Activated T-helper 1 cell treated with anti-CD3 and anti-CD28 coated beads, Interleukin-12 subunit alpha, Interleukin-12 subunit beta, Interleukin-2, Interleukin-4 antibody, amounts not matched to agents 30 ng/mL and 10 ng/mL and 1 ng/mL, durations not matched to agents 14 hours and 24 hours and 36 hours (primary cell): ENCODE data around the gene EVI5. TPM values are rescaled to one million over a fixed set of nuclear protein-coding genes. Genes with fewer than 3 reads are reported as not detected.

Experiments used
- DNase-seq: peaks from one replicate; pipeline ENCODE4 v3.0.0; 2021; ENCODE audit warnings: low spot score
- H3K27ac Mint-ChIP-seq: one replicate; pipeline ENCODE4 v1.8.0; 2021; ENCODE audit warnings: mild to moderate bottlenecking, mixed read lengths
- H3K27me3 Mint-ChIP-seq: one replicate; pipeline ENCODE4 v1.8.0; 2022; ENCODE audit warnings: mild to moderate bottlenecking, moderate library complexity, mixed read lengths; ENCODE audit not compliant: insufficient read depth
- H3K36me3 Mint-ChIP-seq: one replicate; pipeline ENCODE4 v1.8.0; 2021; ENCODE audit warnings: low read depth, mixed read lengths
- H3K4me1 Mint-ChIP-seq: one replicate; pipeline ENCODE4 v1.8.0; 2021; ENCODE audit warnings: low read depth, mixed read lengths
- H3K4me3 Mint-ChIP-seq: one replicate; pipeline ENCODE4 v1.8.0; 2021; ENCODE audit warnings: mild to moderate bottlenecking, moderate library complexity, mixed read lengths
- H3K9me3 Mint-ChIP-seq: one replicate; pipeline ENCODE4 v1.8.0; 2021; ENCODE audit warnings: mixed read lengths
- intact Hi-C: fragments of 100-400 bp; cut with micrococcal nuclease; formaldehyde crosslinking; loops from one replicate; pipeline ENCODE4 v1.15.1; 2024
- total RNA-seq: library from RNA; stranded (reverse); gene quantifications from 2 replicates; pipeline ENCODE4 v1.2.3, GENCODE V29; 2022

The EVI5 gene
- total RNA-seq, 1 donor from 2014 or later = 11.3 TPM

DNA sequence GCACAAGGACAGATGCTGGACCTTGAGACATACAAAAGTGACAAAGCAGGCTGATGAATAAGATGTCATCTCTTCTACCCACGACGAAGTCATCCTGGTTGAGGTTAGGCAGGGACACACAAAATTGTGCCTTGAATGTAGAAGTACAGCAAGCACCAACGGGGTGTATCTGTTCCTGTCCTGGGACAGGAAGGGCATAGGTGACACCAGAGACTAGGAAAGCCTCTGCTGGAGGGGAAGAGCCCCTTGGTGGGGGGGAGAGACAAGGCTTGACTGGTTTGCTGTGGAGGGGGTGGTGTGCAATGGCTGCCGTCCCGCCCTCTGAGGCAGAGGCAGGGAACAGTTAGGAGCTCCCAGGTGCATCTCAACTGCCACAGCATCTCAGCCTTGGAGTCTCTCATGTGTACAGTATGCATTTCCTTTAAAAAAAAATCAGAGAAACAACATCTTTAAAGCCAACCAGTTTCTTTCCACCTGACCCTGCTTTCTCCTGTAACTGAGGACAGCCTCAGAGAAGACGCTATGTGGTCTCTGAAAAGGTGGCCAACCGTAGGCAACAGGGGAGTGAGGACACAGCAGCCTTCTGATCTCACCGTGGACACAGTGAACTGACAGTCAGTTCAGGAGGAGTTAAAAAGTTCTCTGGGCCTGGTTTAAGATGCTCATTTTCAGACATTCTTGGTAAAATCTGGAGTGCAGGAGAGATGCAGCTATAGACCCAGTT lies 280.5 kb downstream of the EVI5 start:
- Mint-ChIP-seq H3K9me3 (peaks cover 6% of the 10 kb centered on the region), H3K4me3 (no peak overlapping the region), H3K27me3 (no peaks in the 10 kb centered on the region), H3K4me1 (peaks cover 54% of the 10 kb centered on the region), H3K36me3 (peaks cover 6% of the 10 kb centered on the region), H3K27ac (peak overlapping the region; percentile 42)
- DNase-seq = no peak
- intact Hi-C loops = no loop called here

DNA sequence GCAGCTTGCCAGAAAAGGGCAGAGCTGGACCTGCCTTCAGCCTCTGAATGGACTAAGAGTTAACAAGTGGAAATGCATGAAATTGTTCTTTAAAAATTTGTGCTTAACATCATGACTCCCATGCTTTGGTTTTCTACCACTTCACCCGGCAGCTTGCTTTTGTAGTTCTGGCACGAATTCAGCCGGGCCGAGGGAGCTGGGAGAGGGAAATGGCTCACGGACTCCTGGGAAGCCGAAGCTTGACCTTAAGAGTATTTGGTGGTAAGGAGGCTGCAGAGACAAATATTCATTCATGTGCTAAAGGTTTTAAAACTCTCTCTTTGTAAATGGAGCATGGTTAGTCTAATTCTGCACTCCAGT lies 281.0 kb downstream of the EVI5 start:
- H3K27ac Mint-ChIP-seq = peak overlapping the region; percentile 36
- peaks cover 7% of the 10 kb centered on the region for H3K9me3 Mint-ChIP-seq
- DNase-seq = no peak
- intact Hi-C loops = loop anchor here (2.0 kb wide), 1 partner anchor 33 kb away; no protein-coding TSS in a partner anchor
- H3K27me3 Mint-ChIP-seq = no peaks in the 10 kb centered on the region
- peaks cover 50% of the 10 kb centered on the region for H3K4me1 Mint-ChIP-seq
- no peak overlapping the region for H3K4me3 Mint-ChIP-seq
- peaks cover 7% of the 10 kb centered on the region for H3K36me3 Mint-ChIP-seq

DNA sequence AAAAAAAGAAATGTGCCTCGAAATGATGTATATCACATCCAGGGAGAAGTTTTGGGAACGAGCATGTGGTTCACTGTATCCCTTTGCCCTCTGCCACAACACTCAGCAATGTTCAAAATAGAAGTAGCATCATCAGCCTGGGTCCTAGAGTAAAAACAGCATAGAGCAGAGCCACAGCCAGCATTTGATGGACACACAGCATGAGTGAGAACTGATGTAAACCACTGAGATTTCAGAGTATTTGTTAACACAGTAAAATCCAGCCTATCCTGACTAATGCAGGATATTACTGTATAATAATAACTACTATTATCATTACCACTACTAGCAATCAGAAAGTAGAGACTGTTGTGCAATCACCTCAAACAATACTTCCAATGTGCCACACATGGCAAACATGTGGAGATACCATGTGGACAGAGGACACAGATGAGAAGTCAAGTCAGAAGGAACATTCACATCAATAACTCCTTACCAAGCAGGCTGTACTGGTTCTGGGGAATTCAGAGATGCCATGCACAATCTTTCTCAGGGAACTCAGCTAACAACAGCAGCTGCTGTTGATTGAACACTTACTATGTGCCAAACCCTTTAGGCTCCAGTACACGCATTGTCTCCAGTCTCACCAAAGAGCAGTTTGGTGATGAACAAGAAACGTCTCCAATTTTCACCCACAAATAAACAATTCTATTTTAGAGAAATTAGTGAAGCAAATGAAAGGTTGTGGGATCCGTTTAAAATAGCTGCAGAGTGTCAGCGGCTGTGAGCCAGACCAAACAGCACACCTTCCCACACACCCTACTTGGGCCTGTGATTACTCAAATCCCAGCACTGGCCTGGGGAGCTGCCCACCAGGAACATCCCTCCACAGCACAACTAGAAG lies 281.6 kb downstream of the EVI5 start:
- H3K27ac Mint-ChIP-seq = no peak overlapping the region
- H3K4me1 Mint-ChIP-seq = peaks cover 50% of the 10 kb centered on the region
- peaks cover 9% of the 10 kb centered on the region for H3K9me3 Mint-ChIP-seq
- H3K36me3 Mint-ChIP-seq = peaks cover 8% of the 10 kb centered on the region
- intact Hi-C loops = loop anchor here (2.0 kb wide), 1 partner anchor 34 kb away; no protein-coding TSS in a partner anchor
- DNase-seq = no peak
- no peak overlapping the region for H3K4me3 Mint-ChIP-seq
- H3K27me3 Mint-ChIP-seq = no peaks in the 10 kb centered on the region

DNA sequence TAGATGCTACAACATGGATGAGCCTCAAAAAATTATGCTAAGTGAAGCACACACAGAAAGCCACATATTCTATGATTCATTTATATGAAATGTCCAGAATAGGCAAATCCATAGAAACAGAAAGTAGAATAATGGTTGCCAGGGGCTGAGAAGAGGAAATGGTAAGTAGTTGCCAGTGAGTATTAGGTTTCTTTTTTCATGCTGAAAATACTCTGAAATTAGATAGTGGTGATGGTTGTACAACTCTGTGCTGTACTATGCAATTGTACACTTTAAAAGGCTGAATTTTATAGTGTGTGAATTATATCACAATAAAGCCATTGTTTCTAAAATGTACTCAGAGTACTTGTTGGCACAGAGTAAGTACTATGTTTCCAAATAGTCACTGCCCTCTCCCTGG lies 282.7 kb downstream of the EVI5 start:
- Mint-ChIP-seq H3K4me3 (no peak overlapping the region), H3K36me3 (peaks cover 8% of the 10 kb centered on the region), H3K27ac (no peak overlapping the region), H3K4me1 (peaks cover 50% of the 10 kb centered on the region), H3K9me3 (peaks cover 9% of the 10 kb centered on the region), H3K27me3 (no peaks in the 10 kb centered on the region)
- intact Hi-C loops = loop anchor here (1.0 to 2.0 kb wide), 2 partner anchors 15 to 35 kb away; no protein-coding TSS in a partner anchor
- no peak for DNase-seq

DNA sequence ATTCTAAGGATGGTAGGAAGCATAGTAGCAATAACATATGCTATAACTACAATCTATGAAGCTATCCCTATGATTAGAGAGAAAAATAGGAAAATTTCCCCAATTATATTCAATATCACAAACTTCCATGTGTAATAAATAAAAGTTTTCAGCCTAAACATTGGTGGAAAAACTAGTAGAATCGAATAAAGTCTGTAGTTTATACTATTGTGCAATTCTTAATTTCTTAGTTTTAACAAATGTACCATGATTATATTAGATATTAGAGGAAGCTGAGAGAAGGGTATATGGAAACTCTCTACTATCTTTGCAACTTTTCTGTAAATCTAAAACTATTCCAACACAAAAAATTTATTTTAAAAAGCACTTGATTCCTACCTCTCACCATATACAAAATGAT lies 284.4 kb downstream of the EVI5 start:
- intact Hi-C loops = no loop called here
- DNase-seq = no peak
- Mint-ChIP-seq H3K9me3 (peaks cover 9% of the 10 kb centered on the region), H3K27ac (no peak overlapping the region), H3K4me3 (no peak overlapping the region), H3K27me3 (no peaks in the 10 kb centered on the region), H3K4me1 (peaks cover 53% of the 10 kb centered on the region), H3K36me3 (peaks cover 7% of the 10 kb centered on the region)

DNA sequence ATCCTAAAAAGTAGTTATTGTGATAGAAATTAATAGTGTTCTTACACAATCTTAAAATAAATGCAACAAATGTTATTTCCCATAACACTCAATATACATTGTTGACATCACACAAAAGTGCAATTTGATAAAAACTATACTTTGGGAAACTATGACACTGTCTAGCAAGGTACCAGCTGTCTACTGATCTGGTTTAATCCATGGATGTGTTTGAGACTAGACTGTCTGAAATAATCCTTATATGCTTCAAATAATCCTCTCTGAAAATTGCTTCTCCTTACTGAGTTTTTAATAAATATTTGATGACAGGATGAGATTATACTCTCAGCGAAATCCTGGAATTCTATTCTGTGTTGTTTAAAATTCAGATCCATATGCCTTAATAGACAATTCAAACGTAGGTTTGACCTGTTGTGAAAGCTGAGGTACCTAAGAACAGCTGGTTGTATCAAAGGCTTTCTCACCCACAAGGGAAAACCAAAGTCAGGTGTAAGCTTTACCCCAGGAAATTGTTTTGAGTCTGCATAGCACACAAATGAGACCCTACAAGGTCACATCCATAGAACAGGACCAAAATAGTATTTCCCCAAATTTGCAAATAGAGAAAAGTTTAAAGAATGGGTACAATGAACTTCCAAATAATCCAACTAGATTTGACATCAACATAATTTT lies 289.4 kb downstream of the EVI5 start:
- intact Hi-C loops = no loop called here
- DNase-seq = no peak
- H3K27me3 Mint-ChIP-seq = no peaks in the 10 kb centered on the region
- H3K27ac Mint-ChIP-seq = no peak overlapping the region
- peaks cover 35% of the 10 kb centered on the region for H3K4me1 Mint-ChIP-seq
- H3K36me3 Mint-ChIP-seq = peaks cover 5% of the 10 kb centered on the region
- H3K9me3 Mint-ChIP-seq = peaks cover 9% of the 10 kb centered on the region
- H3K4me3 Mint-ChIP-seq = no peak overlapping the region

DNA sequence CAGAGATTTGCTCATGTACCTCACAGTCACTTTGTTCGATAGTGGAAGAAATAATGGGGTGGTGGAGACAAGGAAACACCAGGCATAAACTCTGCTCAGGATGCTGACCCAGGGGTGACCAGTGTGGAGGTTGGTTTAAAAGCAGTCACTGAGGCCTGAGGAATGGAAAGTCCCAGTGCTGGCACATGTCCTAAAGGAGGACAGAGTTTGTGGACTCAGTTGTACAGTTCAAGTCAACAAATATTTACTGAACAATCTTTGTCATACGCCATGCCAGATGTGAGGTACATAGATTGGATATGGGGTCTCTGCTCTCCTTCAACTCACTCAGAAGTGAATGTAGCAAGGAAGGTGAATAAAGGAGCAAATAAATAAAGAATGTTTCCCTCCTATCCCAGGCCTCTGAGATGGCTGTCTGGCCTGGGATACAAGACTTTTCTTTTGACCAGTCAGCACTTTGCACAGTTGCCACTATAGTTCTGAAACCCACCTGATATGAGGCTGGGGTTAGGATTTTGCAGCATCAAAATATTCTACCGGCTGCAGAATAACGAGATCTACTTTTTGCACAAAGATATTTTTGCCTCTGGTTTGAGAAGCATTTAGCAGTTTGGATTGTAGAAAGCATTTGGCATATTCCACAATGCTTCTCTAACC lies 290.3 kb downstream of the EVI5 start:
- intact Hi-C loops = no loop called here
- H3K9me3 Mint-ChIP-seq = peaks cover 3% of the 10 kb centered on the region
- H3K36me3 Mint-ChIP-seq = peaks cover 4% of the 10 kb centered on the region
- H3K4me1 Mint-ChIP-seq = peaks cover 30% of the 10 kb centered on the region
- no peak overlapping the region for H3K27ac Mint-ChIP-seq
- peaks cover 1% of the 10 kb centered on the region for H3K27me3 Mint-ChIP-seq
- no peak for DNase-seq
- H3K4me3 Mint-ChIP-seq = no peak overlapping the region

DNA sequence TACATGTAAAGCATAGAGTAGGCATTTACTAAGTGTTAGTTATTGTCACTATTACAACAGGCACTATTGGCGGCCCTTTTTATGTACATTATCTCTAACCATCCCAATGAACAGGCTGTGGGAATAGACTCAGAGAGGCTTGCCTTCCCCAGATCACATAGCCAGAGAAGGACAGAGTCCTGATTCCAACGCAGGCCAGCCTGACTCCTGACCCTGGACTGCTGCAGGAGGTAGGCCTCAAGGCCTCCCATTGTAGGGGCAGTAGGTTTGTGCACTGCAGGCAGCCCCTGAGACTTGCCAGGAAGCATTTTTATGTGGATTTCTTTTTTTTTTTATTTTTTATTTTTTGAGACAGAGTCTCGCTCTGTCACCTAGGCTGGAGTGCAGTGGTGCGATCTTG lies 291.8 kb downstream of the EVI5 start:
- H3K4me1 Mint-ChIP-seq = peaks cover 44% of the 10 kb centered on the region
- peaks cover 6% of the 10 kb centered on the region for H3K36me3 Mint-ChIP-seq
- no peak overlapping the region for H3K4me3 Mint-ChIP-seq
- no peak for DNase-seq
- H3K27ac Mint-ChIP-seq = no peak overlapping the region
- peaks cover 3% of the 10 kb centered on the region for H3K27me3 Mint-ChIP-seq
- intact Hi-C loops = no loop called here
- H3K9me3 Mint-ChIP-seq = no peaks in the 10 kb centered on the region

DNA sequence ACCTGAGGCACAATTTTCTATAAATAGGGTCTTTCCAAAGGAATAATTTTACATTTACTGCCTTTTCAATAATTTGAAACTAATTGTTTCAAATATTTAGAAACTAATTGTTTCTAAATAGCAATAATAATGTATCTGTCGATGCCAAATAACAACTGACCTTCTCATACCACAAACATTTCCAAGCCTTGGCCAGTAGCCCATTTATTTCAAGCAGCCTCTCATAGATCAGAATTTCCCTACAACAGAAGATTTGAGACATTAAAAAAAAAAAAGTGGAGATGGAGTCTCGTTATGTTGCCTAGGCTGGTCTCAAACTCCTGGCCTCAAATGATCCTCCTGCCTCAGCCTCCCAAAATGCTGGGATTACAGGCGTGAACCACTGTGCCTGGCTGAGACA lies 296.1 kb downstream of the EVI5 start:
- Mint-ChIP-seq H3K27ac (peak overlapping the region; percentile 83), H3K4me1 (peaks cover 38% of the 10 kb centered on the region), H3K27me3 (peaks cover 3% of the 10 kb centered on the region), H3K4me3 (peak overlapping the region; percentile 72), H3K36me3 (peaks cover 14% of the 10 kb centered on the region), H3K9me3 (no peaks in the 10 kb centered on the region)
- intact Hi-C loops = loop anchor here (5.0 to 10.0 kb wide), 9 partner anchors 343 to 1464 kb away; partner anchors contain the start of genes CCDC18, CDC7, DIPK1A and RPL5
- no peak for DNase-seq

DNA sequence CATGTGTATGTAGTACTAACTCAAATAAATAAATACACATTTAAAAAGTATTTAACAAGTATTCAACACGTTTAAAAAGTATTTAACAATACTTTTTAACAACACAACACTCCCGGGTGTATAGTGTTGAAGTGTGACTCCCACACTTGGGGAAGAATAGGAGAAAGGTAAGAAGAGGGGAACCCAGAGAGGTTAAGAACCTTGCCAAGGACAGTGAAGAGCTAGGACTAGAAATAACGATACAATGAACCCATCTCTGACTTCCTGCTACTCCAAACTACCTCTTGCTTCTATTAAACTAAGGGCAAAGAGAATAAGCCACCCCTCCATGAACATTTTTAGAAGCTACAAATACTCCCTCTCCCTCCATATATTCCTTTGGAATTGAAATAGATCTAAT lies 296.5 kb downstream of the EVI5 start:
- Mint-ChIP-seq H3K4me1 (peaks cover 38% of the 10 kb centered on the region), H3K27me3 (peaks cover 3% of the 10 kb centered on the region), H3K4me3 (peak overlapping the region; percentile 72), H3K27ac (peak overlapping the region; percentile 83), H3K36me3 (peaks cover 14% of the 10 kb centered on the region), H3K9me3 (no peaks in the 10 kb centered on the region)
- no peak for DNase-seq
- intact Hi-C loops = loop anchor here (5.0 to 10.0 kb wide), 9 partner anchors 344 to 1464 kb away; partner anchors contain the start of genes CCDC18, CDC7, DIPK1A and RPL5

DNA sequence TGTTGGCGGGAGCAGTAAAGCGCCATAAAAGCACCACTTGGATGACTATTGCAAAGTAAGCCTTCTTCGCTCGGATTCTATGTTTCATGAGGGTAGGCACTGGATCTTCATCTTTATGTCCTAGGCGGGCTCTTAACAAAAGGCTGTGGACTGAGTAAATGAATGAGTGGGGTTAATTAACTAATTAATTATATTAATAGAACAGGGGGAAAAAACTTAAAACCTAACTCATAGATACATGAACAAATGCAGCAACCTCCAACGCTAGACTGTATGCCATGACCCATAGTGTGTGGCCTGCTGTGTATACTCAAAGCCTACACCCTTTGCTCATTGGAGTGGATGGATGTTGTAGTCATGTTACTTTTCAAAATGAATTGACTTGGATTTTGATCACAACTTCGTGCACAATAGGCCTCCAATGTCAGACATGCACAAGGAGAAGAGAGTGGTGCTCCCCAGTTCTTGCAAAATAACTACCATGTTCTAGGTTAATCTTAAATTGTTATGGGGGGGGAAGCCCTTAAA lies 297.8 kb downstream of the EVI5 start:
- Mint-ChIP-seq H3K27ac (peak overlapping the region; percentile 88), H3K36me3 (peaks cover 20% of the 10 kb centered on the region), H3K27me3 (peaks cover 3% of the 10 kb centered on the region), H3K9me3 (no peaks in the 10 kb centered on the region), H3K4me1 (peaks cover 44% of the 10 kb centered on the region), H3K4me3 (peak overlapping the region; percentile 72)
- DNase-seq = no peak
- intact Hi-C loops = loop anchor here (1.0 to 10.0 kb wide), 12 partner anchors 15 to 1462 kb away; partner anchors contain the start of genes CCDC18, CDC7, DIPK1A and RPL5
